Activated naive CD8-positive, alpha-beta T cell treated with anti-CD3 and anti-CD28 coated beads, Interleukin-2, amount 10 ng/mL, durations not matched to agents 7 days and 5 days (primary cell): Measurements from ENCODE around the gene LDLR. TPM values are rescaled to one million over a fixed set of nuclear protein-coding genes. Genes with fewer than 3 reads are reported as not detected.
"Not testable (repeated sequence)": the region's sequence is repeated elsewhere in the genome, so short reads cannot be mapped to it uniquely, and the experiment has no call there.

Experiments used
- ATAC-seq: fragments of 150-1000 bp; cut with Tn5 transposase; one replicate; pipeline ENCODE4 v1.10.0; 2021; ENCODE audit warnings: low read depth, moderate library complexity
- POLR2A ChIA-PET: fragments of 350-600 bp; sonication (Branson Sonifier 250); formaldehyde crosslinking; loops from one replicate; lab custom pipeline; 2021; ENCODE audit warnings: antibody characterized with exemption; lab: Charles Lee
- DNase-seq: peaks from one replicate; pipeline ENCODE4 v3.0.0; 2021
- H3K27ac Mint-ChIP-seq: one replicate; pipeline ENCODE4 v1.8.0; 2022; ENCODE audit warnings: mild to moderate bottlenecking, mixed read lengths
- H3K27me3 Mint-ChIP-seq: one replicate; pipeline ENCODE4 v1.8.0; 2022; ENCODE audit warnings: mild to moderate bottlenecking, moderate library complexity, mixed read lengths
- H3K36me3 Mint-ChIP-seq: one replicate; pipeline ENCODE4 v1.8.0; 2021; ENCODE audit warnings: mild to moderate bottlenecking, mixed read lengths
- H3K4me1 Mint-ChIP-seq: one replicate; pipeline ENCODE4 v1.8.0; 2021; ENCODE audit warnings: mixed read lengths
- H3K4me3 Mint-ChIP-seq: one replicate; pipeline ENCODE4 v1.8.0; 2022; ENCODE audit warnings: mild to moderate bottlenecking, moderate library complexity, mixed read lengths
- H3K9me3 Mint-ChIP-seq: one replicate; pipeline ENCODE4 v1.8.0; 2021; ENCODE audit warnings: mixed read lengths
- total RNA-seq, 2 experiments: library from RNA; stranded (reverse); gene quantifications; one replicate each; pipeline ENCODE4 v1.2.3, GENCODE V29; 2021

Gene LDLR
- total RNA-seq, 2 experiments from 2014 or later: 83.8 to 84.8 TPM

DNA sequence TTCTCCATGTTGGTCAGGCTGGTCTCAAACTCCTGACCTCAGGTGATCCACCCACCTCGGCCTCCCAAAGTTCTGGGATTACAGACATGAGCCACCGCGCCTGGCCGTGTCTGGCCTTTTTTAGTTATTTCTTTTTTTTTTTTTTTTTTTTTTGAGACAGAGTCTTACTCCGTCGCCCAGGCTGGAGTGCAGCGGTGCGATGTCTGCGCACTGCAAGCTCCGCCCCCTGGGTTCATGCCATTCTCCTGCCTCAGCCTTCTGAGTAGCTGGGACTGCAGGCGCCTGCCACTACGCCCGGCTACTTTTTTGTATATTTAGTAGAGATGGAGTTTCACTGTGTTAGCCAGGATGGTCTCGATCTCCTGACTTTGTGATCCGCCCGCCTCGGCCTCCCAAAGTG is 32.7 kb downstream of the LDLR start:
- not testable (repeated sequence) for H3K27me3 Mint-ChIP-seq, H3K4me3 Mint-ChIP-seq, H3K27ac Mint-ChIP-seq, H3K4me1 Mint-ChIP-seq, H3K9me3 Mint-ChIP-seq, DNase-seq, ATAC-seq
- H3K36me3 Mint-ChIP-seq: peaks cover 43% of the 10 kb centered on the region
- POLR2A ChIA-PET: interaction anchor here (0.7 kb wide), 1 partner anchor 198 kb away, joined by 3 read pairs; no protein-coding TSS in a partner anchor

DNA sequence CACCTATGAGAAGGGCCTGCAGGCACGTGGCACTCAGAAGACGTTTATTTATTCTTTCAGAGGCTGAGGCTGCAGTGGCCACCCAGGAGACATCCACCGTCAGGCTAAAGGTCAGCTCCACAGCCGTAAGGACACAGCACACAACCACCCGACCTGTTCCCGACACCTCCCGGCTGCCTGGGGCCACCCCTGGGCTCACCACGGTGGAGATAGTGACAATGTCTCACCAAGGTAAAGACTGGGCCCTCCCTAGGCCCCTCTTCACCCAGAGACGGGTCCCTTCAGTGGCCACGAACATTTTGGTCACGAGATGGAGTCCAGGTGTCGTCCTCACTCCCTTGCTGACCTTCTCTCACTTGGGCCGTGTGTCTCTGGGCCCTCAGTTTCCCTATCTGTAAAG is 33.9 kb downstream of the LDLR start:
- Mint-ChIP-seq H3K9me3 (no peaks in the 10 kb centered on the region), H3K4me3 (no peak overlapping the region), H3K4me1 (peaks cover 3% of the 10 kb centered on the region), H3K27ac (no peak overlapping the region), H3K36me3 (peaks cover 44% of the 10 kb centered on the region), H3K27me3 (no peaks in the 10 kb centered on the region)
- DNase-seq (no peak), ATAC-seq (no peak)
- POLR2A ChIA-PET: no interaction called here

DNA sequence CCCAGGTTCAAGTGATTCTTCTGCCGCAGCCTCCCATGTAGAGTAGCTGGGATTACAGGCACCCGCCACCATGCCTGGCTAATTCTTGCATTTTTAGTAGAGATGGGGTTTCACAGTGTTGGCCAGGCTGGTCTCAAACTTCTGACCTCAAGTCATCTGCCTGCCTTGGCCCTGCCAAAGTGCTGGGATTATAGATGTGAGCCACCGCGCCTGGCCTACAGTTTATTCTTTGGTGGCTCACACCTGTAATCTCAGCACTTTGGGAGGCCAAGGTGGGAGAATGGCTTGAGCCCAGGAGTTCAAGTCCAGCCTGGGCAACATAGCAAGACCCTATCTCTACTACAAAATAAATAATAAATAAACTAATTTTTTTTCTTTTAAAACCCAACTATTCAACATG is 34.9 kb downstream of the LDLR start:
- peaks cover 38% of the 10 kb centered on the region for H3K36me3 Mint-ChIP-seq
- H3K9me3 Mint-ChIP-seq, POLR2A ChIA-PET, DNase-seq, H3K4me3 Mint-ChIP-seq, H3K27me3 Mint-ChIP-seq, ATAC-seq, H3K4me1 Mint-ChIP-seq, H3K27ac Mint-ChIP-seq: not testable (repeated sequence)

DNA sequence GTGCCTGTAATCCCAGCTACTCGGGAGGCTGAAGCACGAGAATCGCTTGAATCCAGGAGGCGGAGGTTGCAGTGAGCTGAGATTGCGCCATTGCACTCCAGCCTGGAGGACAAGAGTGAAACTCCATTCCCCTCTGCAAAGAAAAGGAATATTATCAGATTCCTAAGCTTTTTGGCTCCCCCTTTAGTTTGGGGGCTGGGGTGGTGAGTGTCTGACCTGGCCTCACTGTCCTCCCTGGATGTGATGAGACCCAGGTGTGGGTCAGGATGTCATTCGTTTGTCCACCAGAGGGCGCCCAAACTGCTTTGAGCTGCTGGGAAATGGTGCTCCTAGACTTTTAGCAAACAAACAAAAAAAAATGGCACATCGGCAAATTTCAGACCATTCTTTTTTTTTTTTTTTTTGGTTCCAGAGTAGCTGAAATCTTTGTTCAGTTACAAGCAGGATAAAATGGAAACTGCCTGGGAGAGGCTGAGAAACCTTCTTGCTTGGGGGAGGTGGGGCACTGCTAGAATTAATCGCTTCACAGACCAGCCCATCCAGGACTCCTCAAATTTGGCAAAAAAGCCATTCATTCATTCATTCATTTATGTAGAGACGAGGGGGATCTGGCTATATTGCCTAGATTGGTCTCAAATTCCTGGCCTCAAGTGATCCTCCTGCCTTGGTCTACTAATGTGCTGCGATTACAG is 36.9 kb downstream of the LDLR start:
- Mint-ChIP-seq H3K36me3 (peaks cover 36% of the 10 kb centered on the region), H3K27ac (no peak overlapping the region), H3K4me1 (peaks cover 2% of the 10 kb centered on the region), H3K4me3 (no peak overlapping the region), H3K9me3 (no peaks in the 10 kb centered on the region), H3K27me3 (no peaks in the 10 kb centered on the region)
- peak; percentile 72 for ATAC-seq
- DNase-seq: peak; percentile 74
- POLR2A ChIA-PET: interaction anchor here (0.6 to 1.4 kb wide), 3 partner anchors 14 to 223 kb away, joined by 4 to 9 read pairs (median 5); no protein-coding TSS in a partner anchor

DNA sequence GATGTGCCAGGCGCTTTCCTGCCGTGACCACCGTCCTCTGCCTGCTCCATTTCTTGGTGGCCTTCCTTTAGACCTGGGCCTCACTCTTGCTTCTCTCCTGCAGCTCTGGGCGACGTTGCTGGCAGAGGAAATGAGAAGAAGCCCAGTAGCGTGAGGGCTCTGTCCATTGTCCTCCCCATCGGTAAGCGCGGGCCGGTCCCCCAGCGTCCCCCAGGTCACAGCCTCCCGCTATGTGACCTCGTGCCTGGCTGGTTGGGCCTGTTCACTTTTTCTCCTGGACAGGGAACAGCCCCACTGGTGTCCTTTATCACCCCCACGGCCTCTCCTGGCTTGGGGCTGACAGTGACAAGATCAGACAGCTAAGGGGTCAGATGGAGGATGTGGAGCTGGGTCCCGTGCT is 38.6 kb downstream of the LDLR start:
- POLR2A ChIA-PET: no interaction called here
- no peaks in the 10 kb centered on the region for H3K9me3 Mint-ChIP-seq
- no peak for DNase-seq
- no peak overlapping the region for H3K4me3 Mint-ChIP-seq
- H3K27me3 Mint-ChIP-seq: no peaks in the 10 kb centered on the region
- no peak overlapping the region for H3K27ac Mint-ChIP-seq
- H3K36me3 Mint-ChIP-seq: peaks cover 44% of the 10 kb centered on the region
- no peak for ATAC-seq
- H3K4me1 Mint-ChIP-seq: peaks cover 1% of the 10 kb centered on the region

DNA sequence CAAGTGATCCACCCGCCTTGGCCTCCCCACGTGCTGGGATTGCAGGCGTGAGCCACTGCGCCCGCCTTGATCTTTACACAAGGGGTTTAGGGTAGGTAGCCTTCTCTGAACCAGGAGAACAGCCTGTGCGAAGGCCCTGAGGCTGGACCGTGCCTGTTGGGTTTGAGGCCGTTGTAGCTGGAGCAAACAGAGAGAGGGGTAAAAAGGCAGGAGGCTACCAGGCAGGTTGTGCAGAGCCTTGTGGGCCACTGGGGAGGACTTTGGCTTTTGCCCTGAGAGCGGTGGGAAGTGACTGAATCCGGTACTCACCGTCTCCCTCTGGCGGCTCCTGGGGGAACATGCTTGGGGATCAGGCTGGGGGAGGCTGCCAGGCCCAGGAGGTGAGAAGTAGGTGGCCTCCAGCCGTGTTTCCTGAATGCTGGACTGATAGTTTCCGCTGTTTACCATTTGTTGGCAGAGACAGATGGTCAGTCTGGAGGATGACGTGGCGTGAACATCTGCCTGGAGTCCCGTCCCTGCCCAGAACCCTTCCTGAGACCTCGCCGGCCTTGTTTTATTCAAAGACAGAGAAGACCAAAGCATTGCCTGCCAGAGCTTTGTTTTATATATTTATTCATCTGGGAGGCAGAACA is 41.7 kb downstream of the LDLR start:
- POLR2A ChIA-PET: no interaction called here
- DNase-seq: peak; percentile 75
- Mint-ChIP-seq H3K27me3 (no peaks in the 10 kb centered on the region), H3K4me3 (no peak overlapping the region), H3K4me1 (peaks cover 3% of the 10 kb centered on the region), H3K9me3 (no peaks in the 10 kb centered on the region), H3K36me3 (peaks cover 41% of the 10 kb centered on the region), H3K27ac (no peak overlapping the region)
- peak; percentile 72 for ATAC-seq

DNA sequence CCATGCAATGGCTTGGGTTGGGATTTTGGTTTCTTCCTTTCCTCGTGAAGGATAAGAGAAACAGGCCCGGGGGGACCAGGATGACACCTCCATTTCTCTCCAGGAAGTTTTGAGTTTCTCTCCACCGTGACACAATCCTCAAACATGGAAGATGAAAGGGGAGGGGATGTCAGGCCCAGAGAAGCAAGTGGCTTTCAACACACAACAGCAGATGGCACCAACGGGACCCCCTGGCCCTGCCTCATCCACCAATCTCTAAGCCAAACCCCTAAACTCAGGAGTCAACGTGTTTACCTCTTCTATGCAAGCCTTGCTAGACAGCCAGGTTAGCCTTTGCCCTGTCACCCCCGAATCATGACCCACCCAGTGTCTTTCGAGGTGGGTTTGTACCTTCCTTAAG is 42.2 kb downstream of the LDLR start:
- no peak for ATAC-seq
- H3K4me3 Mint-ChIP-seq: no peak overlapping the region
- peaks cover 5% of the 10 kb centered on the region for H3K4me1 Mint-ChIP-seq
- H3K27me3 Mint-ChIP-seq: no peaks in the 10 kb centered on the region
- peak overlapping the region; percentile 45 for H3K27ac Mint-ChIP-seq
- POLR2A ChIA-PET: no interaction called here
- no peak for DNase-seq
- peaks cover 38% of the 10 kb centered on the region for H3K36me3 Mint-ChIP-seq
- no peaks in the 10 kb centered on the region for H3K9me3 Mint-ChIP-seq

DNA sequence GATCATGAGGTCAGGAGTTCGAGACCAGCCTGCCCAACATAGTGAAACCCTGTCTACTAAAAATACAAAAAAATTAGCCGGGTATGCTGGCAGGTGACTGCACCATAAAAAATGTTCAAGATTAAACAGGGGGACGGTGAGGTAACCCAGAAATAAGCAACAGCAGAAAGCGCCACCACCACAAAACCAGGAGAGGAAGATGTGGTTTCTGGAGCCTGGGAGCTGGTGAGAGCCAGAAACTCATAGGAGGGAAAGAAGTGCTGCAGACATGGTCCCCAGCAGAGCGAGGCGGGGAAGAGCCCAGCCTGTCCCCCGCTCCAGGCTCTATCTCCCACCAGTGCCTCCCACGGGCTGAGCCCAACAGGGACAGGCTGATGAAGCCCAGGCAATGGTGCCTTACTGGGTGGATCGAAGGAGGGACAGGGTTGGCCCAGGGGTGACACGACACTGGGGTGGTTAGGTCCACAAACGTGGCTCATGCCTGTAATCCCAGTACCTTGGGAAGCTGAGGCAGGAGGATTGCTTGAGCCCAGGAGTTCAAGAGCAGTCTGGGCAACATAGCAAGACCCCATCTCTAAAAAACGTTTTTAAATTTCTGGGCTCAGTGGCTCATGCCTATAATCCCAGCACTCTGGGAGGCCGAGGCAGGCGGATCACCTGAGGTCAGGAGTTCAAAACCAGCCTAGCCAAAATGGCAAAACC is 47.3 kb downstream of the LDLR start:
- Mint-ChIP-seq H3K9me3 (no peaks in the 10 kb centered on the region), H3K4me1 (peaks cover 12% of the 10 kb centered on the region), H3K4me3 (no peak overlapping the region), H3K36me3 (peaks cover 14% of the 10 kb centered on the region), H3K27me3 (peaks cover 2% of the 10 kb centered on the region), H3K27ac (no peak overlapping the region)
- DNase-seq: no peak
- no peak for ATAC-seq
- POLR2A ChIA-PET: no interaction called here

DNA sequence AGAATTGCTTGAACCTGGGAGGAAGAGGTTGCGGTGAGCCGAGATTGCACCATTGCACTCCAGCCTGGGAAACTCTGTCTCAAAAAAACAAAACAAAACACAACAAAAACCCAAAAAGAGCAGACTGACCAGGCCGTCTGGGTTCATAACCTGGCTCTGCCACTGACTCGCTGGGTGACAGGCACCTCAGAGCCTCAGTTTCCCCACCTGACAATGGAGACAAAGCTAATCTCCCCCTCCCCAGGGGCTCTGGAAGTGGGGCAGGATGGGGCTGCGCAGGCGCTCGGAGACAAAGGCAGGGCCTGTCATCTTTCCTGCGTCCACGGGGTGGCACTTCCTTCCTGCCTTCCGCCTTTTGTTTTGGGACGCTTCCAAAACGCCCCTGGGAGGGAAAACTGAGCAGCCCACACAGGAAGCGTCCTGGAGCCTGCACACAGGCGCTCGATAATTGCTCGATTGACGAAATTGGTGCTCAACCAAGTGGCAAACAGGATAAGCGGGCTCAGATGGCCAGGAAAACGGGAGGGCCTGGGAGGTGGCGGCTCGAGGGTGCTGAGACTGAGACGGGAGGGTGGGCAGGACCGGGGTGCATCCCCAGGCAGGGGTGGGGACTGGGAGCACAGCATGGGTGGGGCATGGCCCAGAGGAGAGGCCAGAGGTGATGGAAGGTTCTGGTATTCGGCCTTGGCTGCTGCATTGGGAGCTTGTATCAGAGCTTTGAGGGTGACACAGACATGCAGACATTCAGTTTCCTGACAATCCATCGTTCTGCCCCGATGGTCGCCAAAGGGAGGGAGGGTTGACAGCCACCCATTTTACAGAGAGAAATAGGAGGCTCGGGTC is 48.5 kb downstream of the LDLR start:
- DNase-seq (peak; percentile 55), ATAC-seq (peak; percentile 77)
- POLR2A ChIA-PET: interaction anchor here (0.6 to 1.3 kb wide), 5 partner anchors 13 to 244 kb away, joined by 3 to 5 read pairs (median 3); partner anchors contain the start of gene LDLR
- H3K9me3 Mint-ChIP-seq: no peaks in the 10 kb centered on the region
- no peak overlapping the region for H3K27ac Mint-ChIP-seq
- H3K36me3 Mint-ChIP-seq: peaks cover 7% of the 10 kb centered on the region
- peak overlapping the region; percentile 80 for H3K4me3 Mint-ChIP-seq
- H3K27me3 Mint-ChIP-seq: peaks cover 2% of the 10 kb centered on the region
- H3K4me1 Mint-ChIP-seq: peaks cover 12% of the 10 kb centered on the region

DNA sequence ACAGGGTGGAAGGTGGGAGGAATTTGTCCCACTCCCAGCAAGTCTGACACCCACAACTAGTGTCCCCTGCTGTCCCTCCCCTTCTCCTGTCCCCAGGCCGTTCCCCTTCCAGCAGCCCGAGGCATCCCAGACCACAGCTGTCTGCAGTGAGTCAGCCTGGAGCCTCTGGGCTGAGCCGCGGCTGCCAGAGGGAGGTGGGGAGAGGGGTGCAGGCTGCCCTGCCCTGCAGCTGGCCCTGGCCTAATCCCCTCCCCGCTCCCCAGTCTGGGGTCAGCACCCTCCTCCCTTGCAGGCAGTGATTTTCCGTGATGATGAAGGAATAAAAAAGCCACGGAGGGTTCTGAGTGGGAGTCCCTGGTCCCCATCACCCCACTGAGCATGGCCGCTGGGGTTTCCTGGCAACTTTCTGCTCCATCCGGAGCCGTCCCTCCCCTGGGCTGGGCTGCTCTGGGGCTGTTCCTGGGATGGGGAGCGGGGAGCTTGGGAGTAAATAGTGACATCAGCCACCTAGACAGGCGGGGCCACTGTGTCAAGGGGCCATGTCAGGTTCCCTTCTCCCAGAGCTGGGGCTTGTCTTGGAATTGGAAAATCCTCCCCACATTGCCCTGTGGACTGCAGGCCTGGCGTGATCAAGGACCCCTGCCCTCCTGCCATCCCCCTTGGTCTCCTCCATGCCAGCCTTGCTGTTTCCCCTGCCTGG is 49.5 kb downstream of the LDLR start:
- Mint-ChIP-seq H3K27me3 (peaks cover 2% of the 10 kb centered on the region), H3K9me3 (no peaks in the 10 kb centered on the region), H3K36me3 (peaks cover 3% of the 10 kb centered on the region), H3K4me3 (no peak overlapping the region), H3K27ac (no peak overlapping the region), H3K4me1 (peaks cover 17% of the 10 kb centered on the region)
- no peak for ATAC-seq
- DNase-seq: no peak
- POLR2A ChIA-PET: interaction anchor here (0.6 to 1.3 kb wide), 3 partner anchors 12 to 67 kb away, joined by 3 to 5 read pairs (median 4); partner anchors contain the start of gene LDLR

DNA sequence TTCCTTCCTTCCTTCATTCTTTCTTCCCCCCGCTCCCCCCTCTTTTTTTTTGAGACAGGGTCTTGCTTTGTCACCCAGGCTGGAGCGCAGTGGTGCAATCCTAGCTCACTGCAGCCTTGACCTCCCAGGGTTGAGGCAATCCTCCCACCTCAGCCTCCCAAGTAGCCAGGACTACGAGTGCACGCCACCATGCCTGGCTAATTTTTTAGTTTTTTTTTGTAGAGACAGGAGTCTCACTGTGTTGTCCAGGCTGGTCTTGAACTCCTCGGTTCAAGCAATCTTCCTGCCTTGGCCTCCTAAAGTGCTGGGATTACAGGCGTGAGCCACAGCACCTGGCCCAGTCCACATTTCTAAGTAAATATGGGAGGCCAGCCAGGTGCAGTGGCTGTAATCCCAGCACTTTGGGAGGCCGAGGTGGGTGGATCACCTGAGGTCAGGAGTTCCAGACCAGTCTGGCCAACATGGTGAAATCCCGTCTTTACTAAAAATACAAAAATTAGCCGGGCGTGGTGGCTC is 50.8 kb downstream of the LDLR start:
- peaks cover 18% of the 10 kb centered on the region for H3K4me1 Mint-ChIP-seq
- H3K27me3 Mint-ChIP-seq, H3K4me3 Mint-ChIP-seq, DNase-seq, ATAC-seq, H3K9me3 Mint-ChIP-seq, H3K27ac Mint-ChIP-seq, H3K36me3 Mint-ChIP-seq: not testable (repeated sequence)
- POLR2A ChIA-PET: interaction anchor here (0.7 kb wide), 2 partner anchors 14 to 264 kb away, joined by 4 read pairs; no protein-coding TSS in a partner anchor

DNA sequence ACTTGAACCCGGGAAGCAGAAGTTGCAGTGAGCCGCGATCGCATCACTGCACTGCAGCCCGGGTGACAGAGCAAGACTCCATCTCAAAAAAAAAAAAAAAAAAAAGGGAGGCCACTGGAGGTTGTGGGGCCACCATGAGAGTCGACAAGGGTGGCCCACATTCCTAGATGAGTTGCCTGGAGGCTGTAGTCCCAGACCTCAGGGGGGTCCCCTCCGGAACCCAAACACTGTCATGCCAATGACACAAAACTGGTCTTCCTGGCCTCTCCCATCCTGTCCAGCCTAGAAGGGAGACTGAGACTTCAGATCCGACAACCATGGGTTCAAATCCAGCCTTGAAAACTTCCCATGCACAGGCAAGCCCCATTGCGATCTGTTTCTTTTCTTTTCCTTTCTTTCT is 51.6 kb downstream of the LDLR start:
- ATAC-seq (no peak), DNase-seq (no peak)
- H3K9me3 Mint-ChIP-seq: no peaks in the 10 kb centered on the region
- peaks cover 10% of the 10 kb centered on the region for H3K36me3 Mint-ChIP-seq
- POLR2A ChIA-PET: interaction anchor here (0.7 to 1.0 kb wide), 3 partner anchors 15 to 263 kb away, joined by 3 to 4 read pairs (median 4); no protein-coding TSS in a partner anchor
- H3K27ac Mint-ChIP-seq: no peak overlapping the region
- H3K4me1 Mint-ChIP-seq: peaks cover 18% of the 10 kb centered on the region
- H3K4me3 Mint-ChIP-seq: no peak overlapping the region
- H3K27me3 Mint-ChIP-seq: peaks cover 2% of the 10 kb centered on the region
